PC-9 (cell line): Measurements from ENCODE around the gene HIPK4. TPM values are rescaled to one million over a fixed set of nuclear protein-coding genes. Genes with fewer than 3 reads are reported as not detected.

Source experiments
- BruUV-seq: library from RNA; stranded (reverse); fragments of 400-500 nt; replicated peaks from 2 replicates; lab custom pipeline; 2021; lab: Mats Ljungman, UMichigan
- CTCF ChIA-PET: fragments of 300-600 bp; sonication (Branson Sonifier 250); formaldehyde crosslinking; loops from one replicate; lab custom pipeline; 2022; ENCODE audit warnings: antibody characterized with exemption; lab: Charles Lee
- POLR2A ChIA-PET: fragments of 300-600 bp; sonication (Branson Sonifier 250); formaldehyde crosslinking; loops from one replicate; lab custom pipeline; 2022; ENCODE audit warnings: antibody characterized with exemption; ENCODE audit not compliant: unreplicated experiment; lab: Charles Lee
- DNase-seq, 2 experiments: peaks; one replicate each; pipeline versions ENCODE4 v3.0.0 to v3.0.0-alpha.2; 2015 to 2022; ENCODE audit warnings: mixed read lengths in 1 of 2
- H2AFZ ChIP-seq: fragments of 200-600 bp; sonication (generic); 2 replicates; pipeline ENCODE4 v1.8.1; 2017; ENCODE audit warnings: antibody characterized with exemption
- H3F3A ChIP-seq: fragments of 200-600 bp; sonication (generic); 2 replicates; pipeline ENCODE4 v1.8.1; 2017; ENCODE audit warnings: antibody characterized with exemption, mild to moderate bottlenecking, low read depth; ENCODE audit not compliant: insufficient read depth
- H3K27ac ChIP-seq: fragments of 200-600 bp; sonication (generic); 2 replicates; pipeline ENCODE4 v1.6.1; 2016; ENCODE audit warnings: mixed run types
- H3K27me3 ChIP-seq: fragments of 200-600 bp; sonication (generic); 2 replicates; pipeline ENCODE4 v1.6.1; 2016; ENCODE audit warnings: low read depth, mixed run types; ENCODE audit not compliant: insufficient read depth
- H3K36me3 ChIP-seq: fragments of 200-600 bp; sonication (generic); 2 replicates; pipeline ENCODE4 v1.6.1; 2016; ENCODE audit warnings: low read depth, mixed run types
- H3K4me1 ChIP-seq: fragments of 200-600 bp; sonication (generic); replicated peaks from 2 replicates; pipeline ENCODE4 v1.6.1; 2016; ENCODE audit warnings: mixed run types; ENCODE audit not compliant: insufficient read depth
- H3K4me2 ChIP-seq: fragments of 200-600 bp; sonication (generic); 2 replicates; pipeline ENCODE4 v1.6.1; 2017; ENCODE audit warnings: mixed run types
- H3K4me3 ChIP-seq: fragments of 200-600 bp; sonication (generic); 2 replicates; pipeline ENCODE4 v1.6.1; 2016; ENCODE audit warnings: mixed run types
- H3K79me2 ChIP-seq: fragments of 200-600 bp; sonication (generic); 2 replicates; pipeline ENCODE4 v1.6.1; 2017; ENCODE audit warnings: low read depth, mixed run types
- H3K9me2 ChIP-seq: fragments of 200-600 bp; sonication (generic); 2 replicates; pipeline ENCODE4 v1.8.1; 2017; ENCODE audit warnings: mild to moderate bottlenecking; ENCODE audit not compliant: insufficient read depth
- H3K9me3 ChIP-seq: fragments of 200-600 bp; sonication (generic); 2 replicates; pipeline ENCODE4 v1.8.1; 2016; ENCODE audit warnings: low read depth; ENCODE audit not compliant: insufficient read depth
- H4K20me1 ChIP-seq: fragments of 200-600 bp; sonication (generic); 2 replicates; pipeline ENCODE4 v1.8.1; 2017; ENCODE audit not compliant: insufficient read depth
- CTCF ChIP-seq: fragments of 200-600 bp; sonication (generic); conservative IDR thresholded peaks from 2 replicates; pipeline ENCODE4 v1.6.1; 2017; ENCODE audit warnings: mixed run types, antibody characterized with exemption, mild to moderate bottlenecking, moderate library complexity
- EZH2 ChIP-seq: fragments of 200-600 bp; sonication (generic); IDR thresholded peaks from 2 replicates; pipeline ENCODE4 v1.8.0; 2017; ENCODE audit warnings: antibody characterized with exemption, low read depth
- intact Hi-C: fragments of 100-400 bp; cut with micrococcal nuclease; formaldehyde crosslinking; loops from one replicate; pipeline ENCODE4 v1.10.0; 2022; ENCODE audit not compliant: unreplicated experiment
- total RNA-seq: library from RNA; stranded (reverse); gene quantifications from 2 replicates; pipeline ENCODE4 v1.2.3, GENCODE V29; 2021

The HIPK4 gene
- total RNA-seq, 1 experiment from 2014 or later = 0.37 TPM

GRCh38 chr19:40344422-40344821 lies 45.6 kb downstream of the HIPK4 start:
- ChIA-PET POLR2A (no interaction called here), CTCF (no interaction called here)
- Histone ChIP-seq H3K4me3 (no peak overlapping the region), H3K4me2 (no peak overlapping the region), H4K20me1 (no peaks in the 10 kb centered on the region), H3K4me1 (peaks cover 14% of the 10 kb centered on the region; the same call in 1 of the 2 replicates), H3K27me3 (no peaks in the 10 kb centered on the region), H3K36me3 (no peaks in the 10 kb centered on the region), H3K79me2 (peaks cover 26% of the 10 kb centered on the region), H3K9me2 (no peaks in the 10 kb centered on the region), H3K27ac (no peak overlapping the region), H3F3A (no peaks in the 10 kb centered on the region; the same call in 1 of the 2 replicates), H2AFZ (no peak overlapping the region), H3K9me3 (no peaks in the 10 kb centered on the region)
- TF ChIP-seq EZH2 (no peak), CTCF (no peak)
- intact Hi-C loops = no loop called here
- no TSS peak for BruUV-seq
- no peak for DNase-seq

- TF ChIP-seq EZH2 (no peak), CTCF (no peak)
- H3K9me3 ChIP-seq = no peaks in the 10 kb centered on the region
- no peaks in the 10 kb centered on the region for H3K36me3 ChIP-seq
- H3K4me2 ChIP-seq = no peak overlapping the region
- peaks cover 16% of the 10 kb centered on the region for H3K79me2 ChIP-seq
- POLR2A ChIA-PET = no interaction called here
- intact Hi-C loops = no loop called here
- no peaks in the 10 kb centered on the region; the same call in 1 of the 2 replicates for H3F3A ChIP-seq
- no peak for DNase-seq
- peaks cover 12% of the 10 kb centered on the region; the same call in 1 of the 2 replicates for H3K4me1 ChIP-seq
- no peak overlapping the region for H3K27ac ChIP-seq
- no peak overlapping the region for H3K4me3 ChIP-seq
- H3K27me3 ChIP-seq = no peaks in the 10 kb centered on the region
- no peaks in the 10 kb centered on the region for H4K20me1 ChIP-seq
- CTCF ChIA-PET = no interaction called here
- H2AFZ ChIP-seq = no peak overlapping the region
- no TSS peak for BruUV-seq
- H3K9me2 ChIP-seq = no peaks in the 10 kb centered on the region
Observed at GRCh38 chr19:40342644-40343311, 47.2 kb downstream of the HIPK4 start.

GRCh38 chr19:40341601-40342482 lies 48.1 kb downstream of the HIPK4 start:
- intact Hi-C loops = no loop called here
- TF ChIP-seq CTCF (no peak), EZH2 (no peak)
- Histone ChIP-seq H3K9me2 (no peaks in the 10 kb centered on the region), H3K36me3 (no peaks in the 10 kb centered on the region), H2AFZ (no peak overlapping the region), H3K4me3 (no peak overlapping the region), H3K9me3 (no peaks in the 10 kb centered on the region), H3K27me3 (no peaks in the 10 kb centered on the region), H3K4me2 (no peak overlapping the region), H3K79me2 (peaks cover 7% of the 10 kb centered on the region; the same call in 1 of the 2 replicates), H4K20me1 (no peaks in the 10 kb centered on the region), H3K27ac (no peak overlapping the region), H3F3A (no peaks in the 10 kb centered on the region; the same call in 1 of the 2 replicates), H3K4me1 (0 out of 2 replicates have a peak, but pooled peaks cover 3% of the 10 kb centered on the region)
- BruUV-seq = no TSS peak
- ChIA-PET POLR2A (no interaction called here), CTCF (no interaction called here)
- DNase-seq = no peak
